ENCODE data around the gene CACNA2D2.

GRCh38 chr3:50354186-50354764, 149.2 kb downstream of the CACNA2D2 start:
- TF ChIP-seq, protein P1, sequence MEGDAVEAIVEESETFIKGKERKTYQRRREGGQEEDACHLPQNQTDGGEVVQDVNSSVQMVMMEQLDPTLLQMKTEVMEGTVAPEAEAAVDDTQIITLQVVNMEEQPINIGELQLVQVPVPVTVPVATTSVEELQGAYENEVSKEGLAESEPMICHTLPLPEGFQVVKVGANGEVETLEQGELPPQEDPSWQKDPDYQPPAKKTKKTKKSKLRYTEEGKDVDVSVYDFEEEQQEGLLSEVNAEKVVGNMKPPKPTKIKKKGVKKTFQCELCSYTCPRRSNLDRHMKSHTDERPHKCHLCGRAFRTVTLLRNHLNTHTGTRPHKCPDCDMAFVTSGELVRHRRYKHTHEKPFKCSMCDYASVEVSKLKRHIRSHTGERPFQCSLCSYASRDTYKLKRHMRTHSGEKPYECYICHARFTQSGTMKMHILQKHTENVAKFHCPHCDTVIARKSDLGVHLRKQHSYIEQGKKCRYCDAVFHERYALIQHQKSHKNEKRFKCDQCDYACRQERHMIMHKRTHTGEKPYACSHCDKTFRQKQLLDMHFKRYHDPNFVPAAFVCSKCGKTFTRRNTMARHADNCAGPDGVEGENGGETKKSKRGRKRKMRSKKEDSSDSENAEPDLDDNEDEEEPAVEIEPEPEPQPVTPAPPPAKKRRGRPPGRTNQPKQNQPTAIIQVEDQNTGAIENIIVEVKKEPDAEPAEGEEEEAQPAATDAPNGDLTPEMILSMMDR (IDR thresholded peaks at IDR 0.05) = no peak
- TF ChIP-seq POLR2A (IDR thresholded peaks at IDR 0.05) = no peak
